ENCODE results near the gene ZC3H7A. TPM values are rescaled to one million over a fixed set of nuclear protein-coding genes. Genes with fewer than 3 reads are reported as not detected.

Gene ZC3H7A
- total and polyA plus RNA-seq, 9 of the 15 experiments (the other 6 are each of a cell fraction or from before 2014, with no cell fraction given): 19.8 to 49.1 (median 28.2) TPM

DNA sequence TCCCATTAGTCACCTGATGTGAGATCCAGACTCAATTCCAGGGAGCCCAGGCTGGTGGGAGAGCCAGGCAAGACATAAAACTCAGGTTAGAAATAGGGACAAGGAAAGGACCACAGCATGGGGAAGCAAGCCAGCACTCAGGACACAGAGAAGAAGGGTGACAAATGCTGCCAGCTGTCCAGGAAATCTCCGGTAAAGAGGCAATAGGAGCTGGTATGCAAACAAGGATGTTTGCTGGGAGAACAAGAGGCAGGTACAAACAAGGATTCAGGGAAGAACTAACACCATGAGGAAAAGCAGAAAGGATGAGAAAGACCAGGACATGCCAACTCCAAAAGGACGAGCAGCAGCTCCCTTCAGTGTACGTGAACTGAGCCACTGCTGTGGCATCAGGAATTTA is 44.2 kb downstream of the ZC3H7A start (continued):
- TF ChIP-seq, protein P1, sequence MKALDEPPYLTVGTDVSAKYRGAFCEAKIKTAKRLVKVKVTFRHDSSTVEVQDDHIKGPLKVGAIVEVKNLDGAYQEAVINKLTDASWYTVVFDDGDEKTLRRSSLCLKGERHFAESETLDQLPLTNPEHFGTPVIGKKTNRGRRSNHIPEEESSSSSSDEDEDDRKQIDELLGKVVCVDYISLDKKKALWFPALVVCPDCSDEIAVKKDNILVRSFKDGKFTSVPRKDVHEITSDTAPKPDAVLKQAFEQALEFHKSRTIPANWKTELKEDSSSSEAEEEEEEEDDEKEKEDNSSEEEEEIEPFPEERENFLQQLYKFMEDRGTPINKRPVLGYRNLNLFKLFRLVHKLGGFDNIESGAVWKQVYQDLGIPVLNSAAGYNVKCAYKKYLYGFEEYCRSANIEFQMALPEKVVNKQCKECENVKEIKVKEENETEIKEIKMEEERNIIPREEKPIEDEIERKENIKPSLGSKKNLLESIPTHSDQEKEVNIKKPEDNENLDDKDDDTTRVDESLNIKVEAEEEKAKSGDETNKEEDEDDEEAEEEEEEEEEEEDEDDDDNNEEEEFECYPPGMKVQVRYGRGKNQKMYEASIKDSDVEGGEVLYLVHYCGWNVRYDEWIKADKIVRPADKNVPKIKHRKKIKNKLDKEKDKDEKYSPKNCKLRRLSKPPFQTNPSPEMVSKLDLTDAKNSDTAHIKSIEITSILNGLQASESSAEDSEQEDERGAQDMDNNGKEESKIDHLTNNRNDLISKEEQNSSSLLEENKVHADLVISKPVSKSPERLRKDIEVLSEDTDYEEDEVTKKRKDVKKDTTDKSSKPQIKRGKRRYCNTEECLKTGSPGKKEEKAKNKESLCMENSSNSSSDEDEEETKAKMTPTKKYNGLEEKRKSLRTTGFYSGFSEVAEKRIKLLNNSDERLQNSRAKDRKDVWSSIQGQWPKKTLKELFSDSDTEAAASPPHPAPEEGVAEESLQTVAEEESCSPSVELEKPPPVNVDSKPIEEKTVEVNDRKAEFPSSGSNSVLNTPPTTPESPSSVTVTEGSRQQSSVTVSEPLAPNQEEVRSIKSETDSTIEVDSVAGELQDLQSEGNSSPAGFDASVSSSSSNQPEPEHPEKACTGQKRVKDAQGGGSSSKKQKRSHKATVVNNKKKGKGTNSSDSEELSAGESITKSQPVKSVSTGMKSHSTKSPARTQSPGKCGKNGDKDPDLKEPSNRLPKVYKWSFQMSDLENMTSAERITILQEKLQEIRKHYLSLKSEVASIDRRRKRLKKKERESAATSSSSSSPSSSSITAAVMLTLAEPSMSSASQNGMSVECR (CRISPR knock-in tag; IDR thresholded peaks at IDR 0.05): no peak
- TF ChIP-seq PYGO2 (tag; IDR thresholded peaks at IDR 0.05) (no peak), SRSF1 (IDR thresholded peaks at IDR 0.05; ENCODE audit: low read depth, low read length) (no peak)

DNA sequence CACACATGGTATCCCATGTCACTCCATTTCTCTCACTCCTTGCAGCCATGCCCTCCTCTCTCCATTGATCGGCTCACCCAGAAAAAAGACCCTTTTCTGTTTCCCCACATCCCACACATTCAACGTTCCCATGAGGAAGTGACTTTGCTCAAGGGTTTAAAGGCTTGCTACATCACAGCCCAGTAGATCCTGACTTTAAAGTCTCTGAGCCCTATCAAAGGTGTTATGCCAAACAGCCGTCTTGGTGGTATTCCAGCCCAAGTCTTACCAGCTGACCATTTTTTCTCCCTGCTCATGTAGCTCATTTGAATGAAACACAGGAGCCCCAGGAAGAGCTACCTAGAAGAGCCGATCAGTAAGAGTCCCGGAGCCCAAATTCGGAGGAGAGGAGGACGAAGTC is 47.0 kb downstream of the ZC3H7A start:
- TF ChIP-seq POLR2AphosphoS5 (IDR thresholded peaks at IDR 0.05; ENCODE audit: control insufficient read depth, insufficient read depth, low read depth, low read length): 0 out of 2 replicates have a peak, but pooled peaks have one; percentile 8
- no peak for TF ChIP-seq NFYB (IDR thresholded peaks at IDR 0.05; ENCODE audit: extremely low read depth, insufficient read length)
- no peak overlapping the region for H3K27ac ChIP-seq (ENCODE audit: extremely low read depth, low read depth, low read length)
- no peaks in the 10 kb centered on the region for H4K20me1 ChIP-seq (replicated peaks; ENCODE audit: control insufficient read depth, insufficient read depth, low read length)
- CTCF ChIA-PET (ENCODE audit: low intra/inter-chr PET ratio): no interaction called here
- DNase-seq (ENCODE audit: extremely low read depth in 1 of 4, low spot score in 3 of 4) (no peak), ATAC-seq (no peak), FAIRE-seq (no peak)
- 94% methylated on average over 7 of the region's 7 CpGs for WGBS (ENCODE audit: insufficient coverage, low coverage, missing lambda C conversion rate)
- no peaks in the 10 kb centered on the region for H3K27me3 ChIP-seq (ENCODE audit: control insufficient read depth in 2 of 2, insufficient read depth in 2 of 2, low read length in 2 of 2)
- H3K4me3 ChIP-seq: no peak overlapping the region
- no peaks in the 10 kb centered on the region for H3K79me2 ChIP-seq (ENCODE audit: control insufficient read depth, insufficient read depth, low read length)
- BruUV-seq (replicated peaks): no TSS peak
- POLR2A ChIA-PET: interaction anchor here (0.7 to 0.8 kb wide), 2 partner anchors 37 to 757 kb away, joined by 3 to 5 read pairs; no protein-coding TSS in a partner anchor
- no peaks in the 10 kb centered on the region for H3K9me3 ChIP-seq (replicated peaks; ENCODE audit: control insufficient read depth, insufficient read depth, low read depth, low read length)
- H3K4me1 ChIP-seq (replicated peaks in 1 of 2; ENCODE audit: control insufficient read depth in 2 of 2, insufficient read depth in 2 of 2, low read length in 2 of 2): no peaks in the 10 kb centered on the region
- in situ Hi-C loops (cut with MboI) (no loop called here), intact Hi-C loops (cut with micrococcal nuclease) (no loop called here)
- H3K36me3 ChIP-seq (ENCODE audit: control insufficient read depth, insufficient read depth, low read length): peaks cover 55% of the 10 kb centered on the region; the same call in 2 of the 3 replicates
- no peak overlapping the region for H2AFZ ChIP-seq (ENCODE audit: low read depth, low read length)
- no peak overlapping the region for H3K9ac ChIP-seq (ENCODE audit: insufficient read depth in 1 of 2, low read depth in 2 of 2, low read length in 2 of 2)
- H3K9me1 ChIP-seq (ENCODE audit: control insufficient read depth, insufficient read depth, low read length): no peaks in the 10 kb centered on the region
- H3K4me2 ChIP-seq (ENCODE audit: insufficient read depth, low read length): no peak overlapping the region
